RWPE1 (cell line): Measurements from ENCODE around the gene ZNF865.

Source experiments
- CTCF ChIA-PET: fragments of 350-600 bp; sonication (Branson Sonifier 250); formaldehyde crosslinking; extraction: SDS; loops from one replicate; lab custom pipeline; 2021; lab: Yijun Ruan, JAX
- POLR2A ChIA-PET: fragments of 400-600 bp; formaldehyde crosslinking; extraction: SDS; loops from one replicate; lab custom pipeline; 2020; ENCODE audit warnings: antibody characterized with exemption; ENCODE audit not compliant: low non-redundant PET; lab: Yijun Ruan, JAX
- DNase-seq: peaks from one replicate; pipeline ENCODE4 v3.0.0; 2012; ENCODE audit warnings: low spot score
- H3K27ac ChIP-seq: fragments of 450-650 bp; 2 replicates; pipeline ENCODE4 v1.5.1; 2017
- TF ChIP-seq, protein P1 (sequence below): fragments of 450-650 bp; conservative IDR thresholded peaks from 2 replicates; pipeline ENCODE4 v1.5.1; 2017; ENCODE audit warnings: low read depth, mild to moderate bottlenecking

The ZNF865 gene

DNA sequence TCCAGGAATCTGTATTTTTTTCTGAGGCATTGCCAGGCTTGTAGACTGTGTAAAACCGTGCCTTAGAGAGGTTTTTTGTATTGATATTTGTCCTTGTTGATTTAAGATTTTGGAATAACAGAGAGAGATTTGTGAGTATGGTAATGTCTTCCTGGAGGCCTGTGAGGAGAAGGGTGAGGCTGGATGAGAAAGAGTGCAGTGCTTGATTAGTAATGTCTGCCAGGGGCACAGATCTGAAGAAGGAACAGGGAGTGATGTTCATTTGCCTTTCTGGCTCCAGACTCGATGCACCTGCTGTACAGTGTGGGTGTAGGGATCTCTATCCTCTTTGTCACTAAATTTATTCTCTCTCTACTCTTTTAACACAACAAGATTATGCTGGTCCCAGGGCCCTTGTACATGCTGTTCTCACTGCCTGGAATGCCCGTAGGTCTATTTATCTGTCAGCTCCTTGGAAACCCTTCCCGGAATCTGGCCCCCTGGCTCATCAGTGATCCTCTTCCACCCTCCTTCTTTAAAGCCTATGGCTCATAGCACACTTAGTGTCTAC, 10.4 kb upstream of the ZNF865 start:
- CTCF ChIA-PET, result no interaction called here
- TF ChIP-seq, protein P1, sequence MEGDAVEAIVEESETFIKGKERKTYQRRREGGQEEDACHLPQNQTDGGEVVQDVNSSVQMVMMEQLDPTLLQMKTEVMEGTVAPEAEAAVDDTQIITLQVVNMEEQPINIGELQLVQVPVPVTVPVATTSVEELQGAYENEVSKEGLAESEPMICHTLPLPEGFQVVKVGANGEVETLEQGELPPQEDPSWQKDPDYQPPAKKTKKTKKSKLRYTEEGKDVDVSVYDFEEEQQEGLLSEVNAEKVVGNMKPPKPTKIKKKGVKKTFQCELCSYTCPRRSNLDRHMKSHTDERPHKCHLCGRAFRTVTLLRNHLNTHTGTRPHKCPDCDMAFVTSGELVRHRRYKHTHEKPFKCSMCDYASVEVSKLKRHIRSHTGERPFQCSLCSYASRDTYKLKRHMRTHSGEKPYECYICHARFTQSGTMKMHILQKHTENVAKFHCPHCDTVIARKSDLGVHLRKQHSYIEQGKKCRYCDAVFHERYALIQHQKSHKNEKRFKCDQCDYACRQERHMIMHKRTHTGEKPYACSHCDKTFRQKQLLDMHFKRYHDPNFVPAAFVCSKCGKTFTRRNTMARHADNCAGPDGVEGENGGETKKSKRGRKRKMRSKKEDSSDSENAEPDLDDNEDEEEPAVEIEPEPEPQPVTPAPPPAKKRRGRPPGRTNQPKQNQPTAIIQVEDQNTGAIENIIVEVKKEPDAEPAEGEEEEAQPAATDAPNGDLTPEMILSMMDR, result no peak
- H3K27ac ChIP-seq, result no peak overlapping the region
- POLR2A ChIA-PET, result interaction anchor here (0.5 kb wide), 1 partner anchor 40 kb away, joined by 3 read pairs; no protein-coding TSS in a partner anchor
- DNase-seq, result no peak

DNA sequence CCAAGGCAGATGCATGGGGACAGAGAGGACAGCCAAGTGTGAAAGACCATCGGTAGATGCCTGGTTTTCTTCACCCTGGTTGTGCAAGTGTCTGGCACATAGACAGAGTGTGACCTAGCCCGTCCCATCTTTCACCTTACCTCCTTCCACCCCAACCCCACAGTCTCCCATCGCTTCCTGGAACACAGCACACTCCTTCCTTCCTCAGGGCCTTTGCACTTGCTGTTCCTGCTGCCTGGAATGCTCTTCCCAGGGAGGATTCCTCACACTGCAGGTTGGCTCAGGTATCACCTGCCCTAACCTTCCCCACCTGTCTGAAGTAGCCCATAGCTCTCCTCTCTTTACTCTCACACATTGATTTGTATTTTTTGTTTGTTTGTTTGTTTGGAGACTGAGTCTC, 9.1 kb upstream of the ZNF865 start:
- ChIA-PET CTCF (no interaction called here), POLR2A (no interaction called here)
- TF ChIP-seq, protein P1, result no peak
- H3K27ac ChIP-seq, result no peak overlapping the region
- DNase-seq, result no peak

DNA sequence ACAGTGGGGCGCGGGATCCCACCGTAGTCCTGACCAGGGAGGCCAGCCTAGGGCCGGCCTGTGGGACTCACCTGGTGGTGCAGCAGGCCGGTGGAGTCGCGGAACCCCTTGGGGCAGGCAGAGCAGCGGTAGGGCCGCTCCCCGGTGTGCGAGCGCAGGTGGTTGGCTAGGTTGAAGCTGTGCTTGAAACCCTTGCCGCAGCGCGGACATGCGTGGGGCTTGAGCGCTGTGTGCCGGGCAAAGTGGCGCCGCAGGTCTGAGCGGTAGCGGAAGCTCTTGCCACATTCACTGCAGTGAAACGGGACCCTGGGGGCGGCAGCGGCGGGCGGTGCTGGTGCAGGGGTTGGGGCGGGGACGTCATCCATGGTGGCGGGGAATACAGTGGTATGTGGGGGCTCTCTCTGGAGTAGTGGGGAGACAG, 7.9 kb upstream of the ZNF865 start:
- POLR2A ChIA-PET, result no interaction called here
- TF ChIP-seq, protein P1, result no peak
- no peak for DNase-seq
- CTCF ChIA-PET, result no interaction called here
- peak overlapping the region; percentile 21; the same call in 1 of the 2 replicates for H3K27ac ChIP-seq

DNA sequence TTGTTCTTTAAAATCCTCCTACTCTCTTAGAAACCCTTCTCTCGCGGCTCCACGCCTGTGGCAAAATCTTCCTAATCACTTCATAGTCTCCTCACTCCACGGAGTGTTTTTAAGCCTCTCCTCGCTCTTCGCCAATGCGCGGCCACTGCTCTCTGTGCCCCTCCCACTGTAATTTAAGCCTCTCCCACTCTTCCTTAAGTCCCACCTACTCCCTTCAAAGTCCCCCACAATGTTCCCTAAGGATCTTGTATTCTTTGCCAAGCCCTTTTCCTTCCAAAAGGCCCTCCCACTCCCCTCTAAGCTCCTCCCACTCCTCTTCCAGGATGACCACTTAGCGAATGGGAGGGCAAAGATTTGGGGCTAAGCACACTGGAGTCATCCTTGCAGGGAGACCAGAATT, 7.4 kb upstream of the ZNF865 start:
- CTCF ChIA-PET, result interaction anchor here (0.5 kb wide), 1 partner anchor 65 kb away, joined by 3 read pairs; no protein-coding TSS in a partner anchor
- H3K27ac ChIP-seq, result peak overlapping the region; percentile 21; the same call in 1 of the 2 replicates
- DNase-seq, result no peak
- TF ChIP-seq, protein P1, result no peak
- POLR2A ChIA-PET, result no interaction called here

DNA sequence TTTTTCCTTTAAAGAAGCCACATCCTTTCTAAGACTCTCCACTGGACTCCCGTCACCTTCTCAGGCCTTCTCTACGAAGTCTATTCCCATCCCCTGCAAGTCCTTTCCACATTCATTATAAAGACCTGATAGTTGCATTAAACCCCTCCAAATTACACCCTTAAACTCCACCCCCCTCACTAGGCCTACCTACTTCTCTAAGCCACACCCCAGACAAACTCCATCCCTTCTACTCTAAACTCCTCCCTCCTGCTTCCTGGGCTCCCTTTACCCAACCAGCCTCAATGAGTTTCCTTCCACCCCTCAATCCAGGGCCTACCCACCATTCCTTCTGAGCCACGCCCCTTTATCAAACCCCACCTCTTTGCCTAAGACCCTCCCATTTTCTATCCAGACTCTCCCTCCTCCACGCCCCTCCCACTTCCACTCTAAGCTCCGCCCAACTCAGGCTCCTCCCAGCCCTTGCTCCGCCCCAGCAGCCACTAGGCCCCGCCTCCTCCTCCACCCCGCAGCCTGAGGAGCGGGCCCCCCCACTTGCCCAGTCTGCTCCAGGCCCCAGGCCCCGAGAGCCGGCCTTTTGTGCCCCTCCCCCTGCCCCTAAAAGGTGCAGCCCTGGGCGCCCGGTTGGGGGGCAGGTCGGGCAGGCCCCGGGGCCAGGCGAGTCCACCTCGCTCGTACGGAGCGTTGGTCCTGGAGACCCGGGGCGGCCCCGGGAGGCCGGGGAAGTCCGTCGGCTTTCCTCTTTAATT, 6.6 kb upstream of the ZNF865 start:
- H3K27ac ChIP-seq, result peak overlapping the region; percentile 98
- TF ChIP-seq, protein P1, result no peak
- ChIA-PET POLR2A (interaction anchor here (0.6 to 0.9 kb wide), 3 partner anchors 18 to 193 kb away, joined by 4 to 6 read pairs (median 4); partner anchors contain the start of genes ZNF579 and ZNF628), CTCF (interaction anchor here (0.5 to 0.6 kb wide), 2 partner anchors 44 to 66 kb away, joined by 3 to 4 read pairs; no protein-coding TSS in a partner anchor)
- DNase-seq, result peak; percentile 89

DNA sequence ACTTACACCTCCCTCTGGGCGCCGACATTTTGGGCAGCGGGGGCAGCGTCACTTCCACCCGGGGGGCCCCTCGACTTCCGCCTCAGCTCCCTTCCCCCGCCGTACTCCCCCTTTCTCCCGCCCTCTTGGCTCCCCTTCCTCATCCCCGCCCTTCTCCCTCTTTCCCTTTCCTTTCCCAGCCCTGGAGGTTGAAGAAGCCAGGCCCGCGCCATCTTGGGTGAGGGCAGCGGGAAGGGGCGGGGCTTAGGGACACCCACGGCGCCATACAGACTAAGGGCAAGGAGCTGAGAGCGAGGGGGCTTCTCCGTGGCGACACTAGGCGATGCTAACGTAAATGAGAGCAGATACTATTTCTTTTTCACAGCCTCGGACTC, 6.0 kb upstream of the ZNF865 start, which contains the start of gene FIZ1:
TSS of gene FIZ1 (minus strand) at position 50 of the 374 bp plus-strand sequence. CDS start 1,652 bp downstream, outside the sequence.
- TF ChIP-seq, protein P1, result no peak
- DNase-seq, result peak; percentile 90
- ChIA-PET POLR2A (interaction anchor here (0.6 to 0.9 kb wide), 4 partner anchors 19 to 194 kb away, joined by 4 to 6 read pairs (median 4); partner anchors contain the start of genes ZNF579 and ZNF628), CTCF (interaction anchor here (0.5 kb wide), 1 partner anchor 32 kb away, joined by 3 read pairs; no protein-coding TSS in a partner anchor)
- peak within 1 kb of the TSS; percentile 98 for H3K27ac ChIP-seq
